ENCODE results near the gene ATP6V0E2. TPM values are rescaled to one million over a fixed set of nuclear protein-coding genes. Genes with fewer than 3 reads are reported as not detected.

The ATP6V0E2 gene
- total and polyA plus RNA-seq, 10 donors: 19.3 to 35.4 (median 28.7) TPM

DNA sequence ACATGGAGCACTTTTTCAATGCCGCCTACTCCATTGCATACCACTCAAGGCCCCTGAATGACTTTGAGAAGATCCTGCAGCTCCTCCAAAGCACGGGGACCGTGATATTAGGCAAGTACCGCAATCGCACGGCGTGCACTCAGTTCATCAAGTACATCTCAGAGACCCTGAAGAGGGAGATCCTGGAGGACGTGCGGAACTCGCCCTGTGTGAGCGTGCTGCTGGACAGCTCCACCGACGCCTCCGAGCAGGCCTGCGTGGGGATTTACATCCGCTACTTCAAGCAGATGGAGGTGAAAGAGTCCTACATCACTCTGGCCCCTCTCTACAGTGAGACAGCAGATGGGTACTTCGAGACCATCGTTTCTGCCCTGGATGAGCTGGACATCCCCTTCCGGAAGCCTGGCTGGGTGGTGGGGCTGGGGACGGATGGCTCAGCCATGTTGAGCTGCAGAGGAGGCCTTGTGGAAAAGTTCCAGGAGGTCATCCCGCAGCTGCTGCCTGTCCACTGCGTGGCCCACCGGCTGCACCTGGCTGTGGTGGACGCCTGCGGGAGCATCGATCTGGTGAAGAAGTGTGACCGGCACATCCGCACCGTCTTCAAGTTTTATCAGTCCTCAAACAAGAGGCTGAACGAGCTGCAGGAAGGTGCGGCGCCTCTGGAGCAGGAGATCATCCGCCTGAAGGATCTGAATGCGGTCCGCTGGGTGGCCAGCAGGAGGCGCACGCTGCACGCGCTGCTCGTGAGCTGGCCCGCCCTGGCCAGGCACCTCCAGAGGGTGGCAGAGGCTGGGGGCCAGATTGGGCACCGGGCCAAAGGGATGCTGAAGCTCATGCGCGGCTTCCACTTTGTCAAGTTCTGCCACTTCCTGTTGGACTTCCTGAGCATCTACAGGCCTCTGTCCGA is 12.7 kb upstream of the ATP6V0E2 start:
- peaks cover 0 to 25% (median 19%) of the 10 kb centered on the region in 6 donors for H3K4me1 ChIP-seq
- 85 to 91% (median 89%) methylated on average over 37 to 45 of the region's 45 CpGs for WGBS, 5 donors
- H3K36me3 ChIP-seq: peaks cover 4 to 92% (median 46%) of the 10 kb centered on the region in 6 donors
- no peak for TF ChIP-seq POLR2A (IDR thresholded peaks at IDR 0.05)
- peak in 1 of 3 donors; percentile 38 for TF ChIP-seq POLR2AphosphoS5 (IDR thresholded peaks at IDR 0.05)
- TF ChIP-seq CTCF (IDR thresholded peaks at IDR 0.05 in 8 of 11, conservative IDR thresholded peaks at IDR 0.05 in 3 of 11): peak in 4 of 11 experiments; percentile 7 to 41 (median 22)
- H3K27ac ChIP-seq: no peak overlapping the region
- H3K27me3 ChIP-seq (replicated peaks in 1 of 7): no peaks in the 10 kb centered on the region
- DNase-seq: no peak
- intact Hi-C loops (cut with DNase I; ENCODE audit: low total_unique reads): no loop called here
- H3K4me3 ChIP-seq: no peak overlapping the region
- H3K9me3 ChIP-seq: no peaks in the 10 kb centered on the region

DNA sequence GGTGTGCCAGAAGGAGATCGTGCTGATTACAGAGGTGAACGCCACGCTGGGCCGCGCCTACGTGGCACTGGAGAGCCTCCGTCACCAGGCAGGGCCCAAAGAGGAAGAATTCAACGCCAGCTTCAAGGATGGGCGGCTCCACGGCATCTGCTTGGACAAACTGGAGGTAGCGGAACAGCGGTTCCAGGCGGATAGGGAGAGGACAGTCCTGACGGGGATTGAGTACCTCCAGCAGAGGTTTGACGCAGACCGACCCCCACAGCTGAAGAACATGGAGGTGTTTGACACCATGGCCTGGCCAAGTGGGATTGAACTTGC is 12.1 kb upstream of the ATP6V0E2 start:
- Histone ChIP-seq H3K27ac (no peak overlapping the region), H3K36me3 (peaks cover 4 to 92% (median 46%) of the 10 kb centered on the region in 6 donors), H3K4me3 (no peak overlapping the region), H3K27me3 (replicated peaks in 1 of 7) (no peaks in the 10 kb centered on the region), H3K4me1 (peaks cover 0 to 31% (median 25%) of the 10 kb centered on the region in 6 donors), H3K9me3 (no peaks in the 10 kb centered on the region)
- DNase-seq: no peak
- 86 to 94% (median 90%) methylated on average over 16 of the region's 16 CpGs for WGBS, 5 donors
- TF ChIP-seq POLR2A (IDR thresholded peaks at IDR 0.05): no peak
- no peak for TF ChIP-seq POLR2AphosphoS5 (IDR thresholded peaks at IDR 0.05)
- TF ChIP-seq CTCF (IDR thresholded peaks at IDR 0.05 in 8 of 11, conservative IDR thresholded peaks at IDR 0.05 in 3 of 11): no peak
- intact Hi-C loops (cut with DNase I; ENCODE audit: low total_unique reads): no loop called here

GRCh38 chr7:149862156-149862555 is 11.6 kb upstream of the ATP6V0E2 start:
- no peak for TF ChIP-seq CTCF (IDR thresholded peaks at IDR 0.05 in 8 of 11, conservative IDR thresholded peaks at IDR 0.05 in 3 of 11)
- TF ChIP-seq POLR2AphosphoS5 (IDR thresholded peaks at IDR 0.05): no peak
- TF ChIP-seq POLR2A (IDR thresholded peaks at IDR 0.05): no peak
- no peaks in the 10 kb centered on the region for H3K27me3 ChIP-seq (replicated peaks in 1 of 7)

DNA sequence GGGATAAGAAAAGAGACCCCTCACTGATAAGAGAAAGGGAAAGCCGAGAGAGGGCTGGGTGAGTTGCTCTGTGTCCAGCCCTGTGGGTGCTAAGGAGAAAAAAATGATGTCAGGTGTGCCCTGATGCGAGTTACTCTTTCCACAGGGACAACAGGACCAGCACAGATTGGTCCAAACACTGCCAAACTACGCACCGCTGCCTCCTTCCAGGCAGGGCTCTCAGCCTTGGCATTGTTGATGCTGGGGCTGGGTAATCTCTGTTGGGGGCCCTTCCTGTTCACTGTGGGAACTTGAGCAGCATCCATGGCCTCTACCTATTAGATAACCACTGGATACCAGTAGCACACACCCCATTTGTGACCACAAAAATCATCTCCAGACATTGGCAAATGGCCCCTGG is 10.3 kb upstream of the ATP6V0E2 start:
- peaks cover 7 to 48% (median 42%) of the 10 kb centered on the region in 6 donors for H3K4me1 ChIP-seq
- intact Hi-C loops (cut with DNase I; ENCODE audit: low total_unique reads): no loop called here
- H3K36me3 ChIP-seq: peaks cover 4 to 83% (median 46%) of the 10 kb centered on the region in 6 donors

More at GRCh38 chr7:149862156-149862555, 11.6 kb upstream of the ATP6V0E2 start:
- Histone ChIP-seq H3K9me3 (no peaks in the 10 kb centered on the region), H3K36me3 (peaks cover 4 to 89% (median 46%) of the 10 kb centered on the region in 6 donors), H3K4me3 (no peak overlapping the region), H3K4me1 (peaks cover 0 to 35% (median 29%) of the 10 kb centered on the region in 6 donors), H3K27ac (no peak overlapping the region)
- intact Hi-C loops (cut with DNase I; ENCODE audit: low total_unique reads): no loop called here
- 89 to 94% (median 90%) methylated on average over 15 to 18 of the region's 18 CpGs for WGBS, 5 donors
- no peak for DNase-seq

More for the DNA sequence above, 10.3 kb upstream of the ATP6V0E2 start:
- TF ChIP-seq POLR2A (IDR thresholded peaks at IDR 0.05) (no peak), POLR2AphosphoS5 (IDR thresholded peaks at IDR 0.05) (no peak), CTCF (IDR thresholded peaks at IDR 0.05 in 8 of 11, conservative IDR thresholded peaks at IDR 0.05 in 3 of 11) (no peak)
- Histone ChIP-seq H3K9me3 (no peaks in the 10 kb centered on the region), H3K27ac (peak overlapping the region in 1 of 8 donors; percentile 83), H3K4me3 (no peak overlapping the region), H3K27me3 (replicated peaks in 1 of 7) (no peaks in the 10 kb centered on the region)
- DNase-seq: no peak
- 89 to 100% (median 92%) methylated on average over 4 of the region's 4 CpGs for WGBS, 5 donors
